DND-41 (cell line): ENCODE measurements around the gene IFIT5.
"Not testable (repeated sequence)": the region's sequence is repeated elsewhere in the genome, so short reads cannot be mapped to it uniquely, and the experiment has no call there.

Experiments
- ATAC-seq: fragments of 200-7000 bp; cut with Tn5 transposase; 3 replicates; pipeline ENCODE4 v1.9.1; 2021; ENCODE audit warnings: low read depth; ENCODE audit not compliant: insufficient read depth
- DNase-seq: peaks from one replicate; pipeline ENCODE4 v3.0.0-alpha.2; 2020
- H2AFZ ChIP-seq: 2 replicates; pipeline ENCODE4 v1.6.0; 2012; ENCODE audit warnings: low read depth, low read length
- H3K27ac ChIP-seq: 2 replicates; pipeline ENCODE4 v1.5.1; 2012; ENCODE audit warnings: low read length, inconsistent platforms
- H3K27me3 ChIP-seq: fragments of 200-600 bp; sonication (generic); 2 replicates; pipeline ENCODE4 v1.6.0; 2012; ENCODE audit warnings: low read length, mild to moderate bottlenecking, inconsistent platforms; ENCODE audit not compliant: insufficient read depth, poor library complexity
- H3K36me3 ChIP-seq: 2 replicates; pipeline ENCODE4 v1.5.1; 2012; ENCODE audit warnings: low read length, inconsistent platforms; ENCODE audit not compliant: insufficient read depth
- H3K4me1 ChIP-seq: 2 replicates; pipeline ENCODE4 v1.5.1; 2012; ENCODE audit warnings: mild to moderate bottlenecking, low read length; ENCODE audit not compliant: insufficient read depth
- H3K4me2 ChIP-seq: 2 replicates; pipeline ENCODE4 v1.6.0; 2012; ENCODE audit warnings: mild to moderate bottlenecking, moderate library complexity, low read length, inconsistent platforms; ENCODE audit not compliant: insufficient read depth
- H3K4me3 ChIP-seq, 2 experiments: fragments of 200-600 bp in 1 of 2; shearing (Covaris generic) in 1 of 2; 2 replicates each; pipeline ENCODE4 v1.5.1; 2012 to 2016; ENCODE audit warnings: inconsistent platforms in 2 of 2, low read length in 2 of 2, mild to moderate bottlenecking in 2 of 2, low read depth in 1 of 2, moderate library complexity in 1 of 2
- H3K79me2 ChIP-seq: 2 replicates; pipeline ENCODE4 v1.6.0; 2012; ENCODE audit warnings: low read length, inconsistent platforms; ENCODE audit not compliant: insufficient read depth
- H3K9ac ChIP-seq: 2 replicates; pipeline ENCODE4 v1.6.0; 2012; ENCODE audit warnings: low read depth, mild to moderate bottlenecking, inconsistent platforms, low read length, moderate library complexity
- H3K9me3 ChIP-seq: 2 replicates; pipeline ENCODE4 v1.5.1; 2012; ENCODE audit warnings: low read length, moderate library complexity, mild to moderate bottlenecking, inconsistent platforms; ENCODE audit not compliant: insufficient read depth, severe bottlenecking
- H4K20me1 ChIP-seq: 2 replicates; pipeline ENCODE4 v1.6.0; 2012; ENCODE audit warnings: low read length; ENCODE audit not compliant: insufficient read depth
- EZH2 ChIP-seq: IDR thresholded peaks from 3 replicates; pipeline ENCODE4 v1.6.1; 2012; ENCODE audit warnings: borderline replicate concordance, low read depth, mild to moderate bottlenecking, moderate library complexity, low read length, inconsistent platforms; ENCODE audit not compliant: severe bottlenecking

The IFIT5 gene

DNA sequence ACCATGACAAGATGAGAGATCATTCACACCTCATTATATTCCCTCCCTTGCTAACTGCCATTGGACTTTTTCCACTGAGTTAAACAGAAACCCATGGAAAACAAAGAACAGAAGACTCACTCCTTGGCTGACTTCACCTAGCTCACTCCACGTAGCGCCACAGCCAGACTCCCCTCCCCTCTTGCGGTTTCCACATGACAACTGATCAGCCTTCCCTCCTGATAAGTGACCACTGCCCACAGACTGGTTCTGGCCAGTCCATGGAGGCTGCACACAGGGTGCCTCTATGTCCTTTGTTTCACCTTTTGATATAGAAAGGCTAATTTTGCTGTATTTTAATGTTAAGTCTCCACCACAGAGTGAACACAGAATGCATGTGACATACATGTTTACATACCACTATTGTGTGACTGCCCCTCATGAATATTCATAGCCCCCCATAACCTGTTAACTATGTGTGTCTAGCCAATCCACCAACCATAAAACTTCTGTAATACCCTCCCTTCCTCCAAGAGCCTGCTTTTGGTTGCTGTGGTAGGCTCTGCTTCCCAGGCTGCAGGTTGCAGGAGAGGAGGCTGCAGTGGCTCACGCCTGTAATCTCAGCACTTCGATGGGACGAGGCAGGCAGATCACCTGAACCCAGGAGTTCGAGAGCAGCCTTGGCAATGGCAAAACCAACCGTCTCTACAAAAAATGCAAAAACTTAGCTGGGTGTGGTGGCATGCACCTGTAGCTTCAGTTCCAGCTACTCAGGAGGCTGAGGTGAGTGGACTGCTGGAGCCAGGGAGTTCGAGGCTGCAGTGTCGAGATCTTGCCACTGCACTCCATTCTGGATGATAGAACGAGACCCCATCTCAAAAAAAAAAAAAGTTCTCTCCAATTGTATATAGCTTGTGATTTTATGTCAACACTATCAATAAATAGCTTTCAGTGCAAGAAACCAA lies 10.0 kb upstream of the IFIT5 start:
- H2AFZ ChIP-seq: no peak overlapping the region
- no peak overlapping the region for H3K27ac ChIP-seq
- no peaks in the 10 kb centered on the region for H3K4me1 ChIP-seq
- H3K9me3 ChIP-seq: no peaks in the 10 kb centered on the region
- no peak overlapping the region for H3K9ac ChIP-seq
- DNase-seq: no peak
- TF ChIP-seq EZH2: no peak
- no peaks in the 10 kb centered on the region for H3K27me3 ChIP-seq
- no peaks in the 10 kb centered on the region for H4K20me1 ChIP-seq
- no peak for ATAC-seq
- no peaks in the 10 kb centered on the region for H3K36me3 ChIP-seq
- H3K79me2 ChIP-seq: no peaks in the 10 kb centered on the region
- no peak overlapping the region for H3K4me3 ChIP-seq
- H3K4me2 ChIP-seq: no peak overlapping the region

DNA sequence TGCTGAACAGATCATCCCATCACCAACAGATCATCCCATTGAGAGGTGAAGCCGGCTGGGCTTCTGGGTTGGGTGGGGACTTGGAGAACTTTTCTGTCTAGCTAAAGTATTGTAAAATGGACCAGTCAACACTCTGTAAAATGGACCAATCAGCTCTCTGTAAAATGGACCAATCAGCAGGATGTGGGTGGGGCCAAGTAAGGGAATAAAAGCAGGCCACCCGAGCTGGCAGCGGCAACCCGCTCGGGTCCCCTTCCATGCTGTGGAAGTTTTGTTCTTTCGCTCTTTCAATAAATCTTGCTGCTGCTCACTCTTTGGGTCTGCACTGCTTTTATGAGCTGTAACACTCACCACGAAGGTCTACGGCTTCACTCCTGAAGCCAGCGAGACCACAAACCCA lies 8.2 kb upstream of the IFIT5 start:
- H3K4me1 ChIP-seq, H3K4me2 ChIP-seq, H3K79me2 ChIP-seq, H4K20me1 ChIP-seq, H3K9me3 ChIP-seq, H3K27me3 ChIP-seq, H3K4me3 ChIP-seq, H3K9ac ChIP-seq, H3K27ac ChIP-seq, H2AFZ ChIP-seq, ATAC-seq, H3K36me3 ChIP-seq, DNase-seq: not testable (repeated sequence)

DNA sequence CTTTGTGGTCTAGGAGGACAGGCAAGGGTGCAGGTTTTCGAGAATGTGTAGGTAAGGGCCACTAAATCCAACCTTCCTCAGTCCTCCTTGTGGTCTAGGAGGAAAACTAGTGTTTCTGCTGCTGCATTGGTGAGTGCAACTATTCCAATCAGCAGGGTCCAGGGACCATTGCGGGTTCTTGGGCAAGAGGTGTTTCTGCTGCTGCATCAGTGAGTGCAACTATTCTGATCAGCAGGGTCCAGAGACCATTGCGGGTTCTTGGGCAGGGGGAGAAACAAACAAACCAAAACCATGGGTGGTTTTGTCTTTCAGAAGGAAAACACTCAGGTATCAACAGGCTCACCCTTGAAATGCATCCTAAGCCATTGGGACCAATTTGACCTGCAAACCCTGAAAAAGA lies 6.6 kb upstream of the IFIT5 start:
- H3K4me1 ChIP-seq: peaks cover 10% of the 10 kb centered on the region
- not testable (repeated sequence) for DNase-seq, ATAC-seq

DNA sequence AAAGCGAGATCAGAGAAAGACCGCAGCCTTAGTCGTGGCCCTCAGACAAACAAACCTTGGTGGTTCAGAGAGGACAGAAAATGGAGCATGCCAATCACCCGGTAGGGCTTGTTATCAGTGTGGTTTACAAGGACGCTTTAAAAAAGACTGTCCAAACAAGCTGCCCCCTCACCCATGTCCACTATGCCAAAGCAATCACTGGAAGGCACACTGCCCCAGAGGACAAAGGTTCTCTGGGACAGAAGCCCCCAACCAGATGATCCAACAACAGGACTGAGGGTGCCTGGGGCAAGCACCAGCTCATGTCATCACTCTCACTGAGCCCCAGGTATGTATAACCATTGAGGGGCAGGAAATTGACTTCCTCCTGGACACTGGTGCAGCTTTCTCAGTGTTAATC lies 5.1 kb upstream of the IFIT5 start:
- not testable (repeated sequence) for H3K27ac ChIP-seq, DNase-seq, H3K4me2 ChIP-seq, H2AFZ ChIP-seq, H3K36me3 ChIP-seq, H3K4me3 ChIP-seq, H3K9me3 ChIP-seq, H3K9ac ChIP-seq, H3K27me3 ChIP-seq, H4K20me1 ChIP-seq, ATAC-seq
- Histone ChIP-seq H3K79me2 (peaks cover 12% of the 10 kb centered on the region), H3K4me1 (peaks cover 21% of the 10 kb centered on the region)

More for the DNA sequence above, 6.6 kb upstream of the IFIT5 start:
- not testable (repeated sequence) for H3K27ac ChIP-seq, H3K4me3 ChIP-seq, H3K79me2 ChIP-seq, H3K9ac ChIP-seq, H4K20me1 ChIP-seq, H2AFZ ChIP-seq, H3K9me3 ChIP-seq, H3K27me3 ChIP-seq, H3K36me3 ChIP-seq, H3K4me2 ChIP-seq

DNA sequence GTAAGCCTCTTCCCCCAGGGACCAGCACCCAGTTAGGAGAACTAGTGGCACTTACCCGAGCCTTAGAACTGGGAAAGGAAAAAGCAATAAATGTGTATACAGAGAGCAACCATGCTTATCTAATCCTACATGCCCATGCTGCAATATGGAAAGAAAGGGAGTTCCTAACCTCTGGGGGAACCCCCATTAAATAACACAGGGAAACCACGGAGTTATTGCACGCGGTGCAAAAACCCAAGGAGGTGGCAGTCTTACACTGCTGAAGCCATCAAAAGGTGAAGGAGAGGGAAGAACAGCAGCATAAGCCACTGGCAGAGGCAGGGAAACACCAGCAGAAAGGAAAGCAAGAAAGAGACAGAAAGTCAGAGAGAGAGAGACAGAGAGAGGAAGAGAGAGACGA lies 3.8 kb upstream of the IFIT5 start:
- not testable (repeated sequence) for ATAC-seq, H2AFZ ChIP-seq
- peaks cover 24% of the 10 kb centered on the region for H3K79me2 ChIP-seq

DNA sequence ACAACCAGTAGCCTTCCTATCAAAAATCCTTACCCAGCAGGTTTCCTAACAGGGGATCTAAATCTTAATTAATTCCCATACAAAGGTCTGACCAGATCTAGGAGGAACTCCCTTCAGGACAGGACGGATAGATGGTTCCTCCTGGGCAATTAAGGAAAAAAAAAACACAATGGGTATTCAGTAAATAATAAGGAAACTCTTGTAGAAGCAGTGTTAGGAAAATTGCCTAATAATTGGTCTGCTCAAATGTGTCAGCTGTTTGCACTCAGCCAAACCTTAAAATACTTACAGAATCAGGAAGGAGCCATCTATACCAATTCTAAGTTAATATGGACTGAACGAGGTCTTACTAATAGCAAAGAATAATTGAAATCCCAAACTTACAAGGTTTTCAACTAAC lies 3.2 kb upstream of the IFIT5 start:
- H3K4me1 ChIP-seq: peaks cover 35% of the 10 kb centered on the region
- not testable (repeated sequence) for H3K4me3 ChIP-seq, H4K20me1 ChIP-seq, DNase-seq, H2AFZ ChIP-seq, H3K9ac ChIP-seq, ATAC-seq, H3K9me3 ChIP-seq, H3K27ac ChIP-seq, H3K4me2 ChIP-seq, H3K27me3 ChIP-seq, H3K36me3 ChIP-seq
- H3K79me2 ChIP-seq: peaks cover 30% of the 10 kb centered on the region

More for the DNA sequence above, 3.8 kb upstream of the IFIT5 start:
- not testable (repeated sequence) for DNase-seq, H3K9me3 ChIP-seq, H3K9ac ChIP-seq, H3K27me3 ChIP-seq, H3K27ac ChIP-seq, H3K36me3 ChIP-seq, H3K4me2 ChIP-seq, H3K4me3 ChIP-seq, H4K20me1 ChIP-seq
- H3K4me1 ChIP-seq: peaks cover 29% of the 10 kb centered on the region

DNA sequence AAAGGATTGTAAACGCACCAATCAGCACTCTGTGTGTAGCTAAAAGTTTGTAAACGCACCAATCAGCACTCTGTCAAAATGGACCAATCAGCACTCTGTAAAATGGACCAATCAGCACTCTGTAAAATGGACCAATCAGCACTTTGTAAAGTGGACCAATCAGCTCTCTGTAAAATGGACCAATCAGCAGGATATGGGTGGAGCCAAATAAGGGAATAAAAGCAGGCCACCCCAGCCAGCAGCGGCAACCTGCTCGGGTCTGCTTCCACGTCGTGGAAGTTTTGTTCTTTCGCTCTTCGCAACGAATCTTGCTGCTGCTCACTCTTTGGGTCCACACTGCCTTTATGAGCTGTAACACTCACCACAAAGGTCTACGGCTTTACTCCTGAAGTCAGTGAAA lies 2.1 kb upstream of the IFIT5 start:
- H3K79me2 ChIP-seq: peaks cover 37% of the 10 kb centered on the region
- not testable (repeated sequence) for H3K27me3 ChIP-seq, H3K36me3 ChIP-seq, H3K9ac ChIP-seq, H3K9me3 ChIP-seq, H4K20me1 ChIP-seq
- peak overlapping the region in 1 of 2 experiments; percentile 8; a peak in 1 of 4 replicates for H3K4me3 ChIP-seq
- peak overlapping the region; percentile 64 for H2AFZ ChIP-seq
- peak overlapping the region; percentile 43 for H3K27ac ChIP-seq
- ATAC-seq (peak; percentile 3; the same call in 1 of the 3 replicates), DNase-seq (peak; percentile 76)
- peak overlapping the region; percentile 94; the same call in 1 of the 2 replicates for H3K4me2 ChIP-seq
- H3K4me1 ChIP-seq: peaks cover 44% of the 10 kb centered on the region
